Small intestine (tissue), 7 donors: Measurements from ENCODE around the gene MESD. TPM values are rescaled to one million over a fixed set of nuclear protein-coding genes. Genes with fewer than 3 reads are reported as not detected.
A peak's percentile ranks its signal among the peaks of the same experiment; 100 is the strongest.

Experiments
- DNase-seq, 2 donors: peaks; one replicate each; pipeline versions ENCODE4 v3.0.0 to v3.0.0-alpha.2; 2013
- FAIRE-seq: peaks from 2 replicates; lab custom pipeline; 2012; peaks lifted over from hg19 to GRCh38; lab: Jason Lieb, UNC
- H3K27ac ChIP-seq, 3 donors: one replicate each; pipeline ENCODE4 v1.5.1; 2013; ENCODE audit warnings: low read length in 2 of 3, mild to moderate bottlenecking in 2 of 3, control low read depth in 1 of 3, inconsistent platforms in 1 of 3, low read depth in 1 of 3, moderate library complexity in 1 of 3
- H3K27me3 ChIP-seq, 3 donors: one replicate each; pipeline ENCODE4 v1.6.1; 2013; ENCODE audit warnings: low read length in 3 of 3, inconsistent platforms in 1 of 3; ENCODE audit not compliant: control insufficient read depth in 3 of 3, insufficient read depth in 3 of 3
- H3K36me3 ChIP-seq, 3 donors: one replicate each; pipeline ENCODE4 v1.6.1; 2013; ENCODE audit warnings: low read length in 3 of 3, inconsistent platforms in 1 of 3, low read depth in 1 of 3, mild to moderate bottlenecking in 1 of 3, moderate library complexity in 1 of 3; ENCODE audit not compliant: control insufficient read depth in 3 of 3, insufficient read depth in 2 of 3
- H3K4me1 ChIP-seq, 3 donors: one replicate each; pipeline ENCODE4 v1.6.1; 2013; ENCODE audit warnings: low read length in 2 of 3, inconsistent platforms in 1 of 3, low read depth in 1 of 3, mild to moderate bottlenecking in 1 of 3, moderate library complexity in 1 of 3; ENCODE audit not compliant: control insufficient read depth in 3 of 3, insufficient read depth in 2 of 3
- H3K4me3 ChIP-seq, 3 donors: one replicate each; pipeline ENCODE4 v1.5.1; 2013; ENCODE audit warnings: low read length in 3 of 3, control low read depth in 1 of 3, inconsistent platforms in 1 of 3, low read depth in 1 of 3, mild to moderate bottlenecking in 1 of 3, moderate library complexity in 1 of 3
- H3K9me3 ChIP-seq, 2 donors: one replicate each; pipeline ENCODE4 v1.6.1; 2013; ENCODE audit warnings: low read depth in 1 of 2, low read length in 1 of 2; ENCODE audit not compliant: control insufficient read depth in 2 of 2, insufficient read depth in 1 of 2
- WGBS, 3 donors: extraction: QIAGEN DNeasy Blood & Tissue Kit; methylation state at CpG; one replicate each; pipeline ENCODE4 v1.1.7; 2013; 5-methylcytosine and 5-hydroxymethylcytosine counted together
- polyA plus RNA-seq, 4 donors: library from polyadenylated mRNA; stranded (reverse) in 3 of 4; unstranded in 1 of 4; fragments of 200-250 nt in 3 of 4; fragments of 120-200 nt in 1 of 4; gene quantifications; one replicate each; pipeline versions ENCODE4 v1.2.1 to v1.2.3, GENCODE V29; 2013
- donor health status: healthy with polysubstance abuse.
- donor health status: control.
- donor health status: control.
- donor health status: Bipolar disorder and iron deficiency.
- donor health status: healthy.

The MESD gene
- polyA plus RNA-seq, 4 donors: 4.7 to 33.9 (median 13.6) TPM

- no peak for FAIRE-seq
- Histone ChIP-seq H3K27ac (no peak overlapping the region), H3K4me1 (peaks cover 0 to 1% (median 0%) of the 10 kb centered on the region in 3 donors), H3K4me3 (no peak overlapping the region), H3K9me3 (no peaks in the 10 kb centered on the region), H3K36me3 (peaks cover 8 to 33% (median 9%) of the 10 kb centered on the region in 3 donors), H3K27me3 (no peaks in the 10 kb centered on the region)
- DNase-seq: no peak
- WGBS, 3 donors: 91 to 95% (median 92%) methylated on average over 2 of the region's 2 CpGs
Observed at GRCh38 chr15:80982205-80982604, 7.4 kb downstream of the MESD start.

GRCh38 chr15:80979538-80980200 lies 9.9 kb downstream of the MESD start:
- FAIRE-seq (no peak), DNase-seq (no peak)
- H3K27ac ChIP-seq: no peak overlapping the region
- H3K4me3 ChIP-seq: no peak overlapping the region
- no peaks in the 10 kb centered on the region for H3K9me3 ChIP-seq
- H3K27me3 ChIP-seq: no peaks in the 10 kb centered on the region
- no peaks in the 10 kb centered on the region for H3K4me1 ChIP-seq
- H3K36me3 ChIP-seq: peaks cover 8 to 32% (median 9%) of the 10 kb centered on the region in 3 donors
- WGBS, 3 donors: 86 to 94% (median 90%) methylated on average over 8 of the region's 8 CpGs

- 78 to 88% (median 83%) methylated on average over 7 of the region's 7 CpGs for WGBS, 3 donors
- H3K4me1 ChIP-seq: no peaks in the 10 kb centered on the region
- no peak overlapping the region for H3K27ac ChIP-seq
- no peaks in the 10 kb centered on the region for H3K27me3 ChIP-seq
- no peak overlapping the region for H3K4me3 ChIP-seq
- FAIRE-seq: no peak
- peaks cover 8 to 34% (median 9%) of the 10 kb centered on the region in 3 donors for H3K36me3 ChIP-seq
- H3K9me3 ChIP-seq: no peaks in the 10 kb centered on the region
- peak in 1 of 2 donors; percentile 13 for DNase-seq
Observed at GRCh38 chr15:80978685-80979329, 10.8 kb downstream of the MESD start.

GRCh38 chr15:80977627-80978036 lies 12.0 kb downstream of the MESD start:
- Histone ChIP-seq H3K36me3 (peaks cover 8 to 37% (median 9%) of the 10 kb centered on the region in 3 donors), H3K27ac (no peak overlapping the region), H3K4me3 (no peak overlapping the region), H3K9me3 (no peaks in the 10 kb centered on the region), H3K27me3 (no peaks in the 10 kb centered on the region), H3K4me1 (no peaks in the 10 kb centered on the region)
- FAIRE-seq (no peak), DNase-seq (peak; percentile 52 to 56)
- 45 to 53% (median 46%) methylated on average over 7 of the region's 7 CpGs for WGBS, 3 donors

- 96 to 99% (median 96%) methylated on average over 4 of the region's 4 CpGs for WGBS, 3 donors
- H3K27me3 ChIP-seq: no peaks in the 10 kb centered on the region
- FAIRE-seq (no peak), DNase-seq (no peak)
- H3K9me3 ChIP-seq: no peaks in the 10 kb centered on the region
- no peaks in the 10 kb centered on the region for H3K4me1 ChIP-seq
- no peak overlapping the region for H3K27ac ChIP-seq
- peaks cover 8 to 37% (median 9%) of the 10 kb centered on the region in 3 donors for H3K36me3 ChIP-seq
- no peak overlapping the region for H3K4me3 ChIP-seq
Observed at GRCh38 chr15:80976851-80977250, 12.8 kb downstream of the MESD start.

GRCh38 chr15:80974914-80975313 lies 14.7 kb downstream of the MESD start:
- Histone ChIP-seq H3K27me3 (no peaks in the 10 kb centered on the region), H3K9me3 (no peaks in the 10 kb centered on the region), H3K4me1 (no peaks in the 10 kb centered on the region), H3K4me3 (no peak overlapping the region), H3K36me3 (peaks cover 5 to 24% (median 8%) of the 10 kb centered on the region in 3 donors), H3K27ac (no peak overlapping the region)
- 97 to 98% (median 98%) methylated on average over 4 of the region's 4 CpGs for WGBS, 3 donors
- no peak for FAIRE-seq
- no peak for DNase-seq

- no peaks in the 10 kb centered on the region for H3K4me1 ChIP-seq
- no peaks in the 10 kb centered on the region for H3K9me3 ChIP-seq
- peaks cover 0 to 24% (median 0%) of the 10 kb centered on the region in 3 donors for H3K36me3 ChIP-seq
- H3K4me3 ChIP-seq: no peak overlapping the region
- no peak overlapping the region for H3K27ac ChIP-seq
- no peak for DNase-seq
- FAIRE-seq: no peak
- WGBS, 3 donors: 93 to 96% (median 95%) methylated on average over 3 of the region's 3 CpGs
- no peaks in the 10 kb centered on the region for H3K27me3 ChIP-seq
Observed at GRCh38 chr15:80972276-80972675, 17.3 kb downstream of the MESD start.

GRCh38 chr15:80971143-80971542 lies 18.5 kb downstream of the MESD start:
- H3K9me3 ChIP-seq: no peaks in the 10 kb centered on the region
- no peak for DNase-seq
- H3K4me1 ChIP-seq: no peaks in the 10 kb centered on the region
- peaks cover 0 to 20% (median 0%) of the 10 kb centered on the region in 3 donors for H3K36me3 ChIP-seq
- H3K27me3 ChIP-seq: no peaks in the 10 kb centered on the region
- no peak overlapping the region for H3K4me3 ChIP-seq
- 62 to 81% (median 74%) methylated on average over 2 of the region's 2 CpGs for WGBS, 3 donors
- no peak for FAIRE-seq
- H3K27ac ChIP-seq: no peak overlapping the region
